H9 (cell line): ENCODE measurements around the gene HTRA3. TPM values are rescaled to one million over a fixed set of nuclear protein-coding genes. Genes with fewer than 3 reads are reported as not detected.

Experiments used
- DNase-seq: peaks from one replicate; pipeline ENCODE4 v3.0.0-alpha.2; 2017
- H2AFZ ChIP-seq: one replicate; pipeline ENCODE4 v1.6.1; 2013; ENCODE audit warnings: mild to moderate bottlenecking, low read length, control low read depth, moderate library complexity
- H2AK5ac ChIP-seq: 2 replicates; pipeline ENCODE4 v1.6.1; 2013; ENCODE audit warnings: low read length, control low read depth, mixed read lengths; ENCODE audit not compliant: insufficient read length
- H2BK120ac ChIP-seq: one replicate; pipeline ENCODE4 v1.6.1; 2013; ENCODE audit warnings: low read depth, mild to moderate bottlenecking, low read length, control low read depth, inconsistent platforms; ENCODE audit not compliant: poor library complexity, severe bottlenecking
- H2BK12ac ChIP-seq: 2 replicates; pipeline ENCODE4 v1.6.1; 2013; ENCODE audit warnings: low read length, control low read depth, mixed read lengths, low read depth; ENCODE audit not compliant: insufficient read length
- H2BK15ac ChIP-seq: 2 replicates; pipeline ENCODE4 v1.6.1; 2013; ENCODE audit warnings: low read depth, low read length, control low read depth
- H2BK20ac ChIP-seq: one replicate; pipeline ENCODE4 v1.6.1; 2013; ENCODE audit warnings: low read depth, mild to moderate bottlenecking, low read length, control low read depth, inconsistent platforms; ENCODE audit not compliant: poor library complexity, severe bottlenecking
- H2BK5ac ChIP-seq: 2 replicates; pipeline ENCODE4 v1.6.1; 2013; ENCODE audit warnings: low read length, control low read depth, mixed read lengths; ENCODE audit not compliant: insufficient read length
- H3K14ac ChIP-seq: 2 replicates; pipeline ENCODE4 v1.6.1; 2013; ENCODE audit warnings: low read length, control low read depth; ENCODE audit not compliant: insufficient read depth
- H3K18ac ChIP-seq: 2 replicates; pipeline ENCODE4 v1.6.1; 2013; ENCODE audit warnings: low read depth, mild to moderate bottlenecking, mixed read lengths, low read length, control low read depth; ENCODE audit not compliant: insufficient read length
- H3K23ac ChIP-seq: 2 replicates; pipeline ENCODE4 v1.6.1; 2013; ENCODE audit warnings: low read length, control low read depth, mixed read lengths, low read depth; ENCODE audit not compliant: insufficient read length
- H3K23me2 ChIP-seq: 2 replicates; pipeline ENCODE4 v1.6.1; 2013; ENCODE audit warnings: low read depth, mild to moderate bottlenecking, mixed read lengths, low read length, control low read depth; ENCODE audit not compliant: insufficient read length, poor library complexity, severe bottlenecking
- H3K27ac ChIP-seq: 2 replicates; pipeline ENCODE4 v1.5.1; 2013; ENCODE audit warnings: low read length, control low read depth, mixed read lengths, low read depth; ENCODE audit not compliant: insufficient read length
- H3K27me3 ChIP-seq: 2 replicates; pipeline ENCODE4 v1.6.1; 2013; ENCODE audit warnings: low read length, control low read depth, inconsistent platforms; ENCODE audit not compliant: insufficient read depth
- H3K4ac ChIP-seq: 2 replicates; pipeline ENCODE4 v1.6.1; 2013; ENCODE audit warnings: low read depth, mild to moderate bottlenecking, control low read depth, inconsistent platforms, low read length, moderate library complexity
- H3K4me1 ChIP-seq: 2 replicates; pipeline ENCODE4 v1.6.1; 2013; ENCODE audit warnings: low read length, control low read depth, inconsistent platforms; ENCODE audit not compliant: insufficient read depth
- H3K4me2 ChIP-seq: 2 replicates; pipeline ENCODE4 v1.6.1; 2013; ENCODE audit warnings: low read length, control low read depth, mixed read lengths; ENCODE audit not compliant: insufficient read length, insufficient read depth
- H3K56ac ChIP-seq: 2 replicates; pipeline ENCODE4 v1.6.1; 2013; ENCODE audit warnings: low read depth, mild to moderate bottlenecking, mixed read lengths, low read length, control low read depth; ENCODE audit not compliant: insufficient read length
- H3K79me1 ChIP-seq: 2 replicates; pipeline ENCODE4 v1.6.1; 2013; ENCODE audit warnings: low read depth, mild to moderate bottlenecking, moderate library complexity, low read length, control low read depth, inconsistent platforms; ENCODE audit not compliant: insufficient read depth, poor library complexity, severe bottlenecking
- H3K79me2 ChIP-seq: 2 replicates; pipeline ENCODE4 v1.6.1; 2013; ENCODE audit warnings: low read length, control low read depth, inconsistent platforms; ENCODE audit not compliant: insufficient read depth
- H3K9ac ChIP-seq: 2 replicates; pipeline ENCODE4 v1.6.1; 2013; ENCODE audit warnings: low read length, control low read depth, mixed read lengths; ENCODE audit not compliant: insufficient read length; ENCODE audit errors: extremely low read depth
- H3K9me3 ChIP-seq: one replicate; pipeline ENCODE4 v1.6.1; 2013; ENCODE audit warnings: low read depth, low read length, inconsistent platforms; ENCODE audit not compliant: control insufficient read depth
- H3T11ph ChIP-seq: one replicate; pipeline ENCODE4 v1.6.1; 2013; ENCODE audit warnings: mild to moderate bottlenecking, low read length, control low read depth, inconsistent platforms
- H4K20me1 ChIP-seq: one replicate; pipeline ENCODE4 v1.6.1; 2013; ENCODE audit not compliant: control insufficient read depth, insufficient read length, insufficient read depth
- H4K5ac ChIP-seq: 2 replicates; pipeline ENCODE4 v1.6.1; 2013; ENCODE audit warnings: low read depth, mild to moderate bottlenecking, mixed read lengths, low read length, control low read depth; ENCODE audit not compliant: insufficient read length
- H4K8ac ChIP-seq: replicated peaks from 2 replicates; pipeline ENCODE4 v1.6.1; 2013; ENCODE audit warnings: low read length, control low read depth, mixed read lengths, low read depth; ENCODE audit not compliant: insufficient read length
- H4K91ac ChIP-seq: 2 replicates; pipeline ENCODE4 v1.6.1; 2013; ENCODE audit warnings: low read depth, mild to moderate bottlenecking, moderate library complexity, mixed read lengths, low read length, control low read depth; ENCODE audit not compliant: insufficient read length
- H3K27ac Mint-ChIP-seq, 3 experiments: 2 replicates in 2 of 3; 3 replicates in 1 of 3; pipeline ENCODE4 v1.8.0; 2020 to 2021; ENCODE audit warnings: mixed read lengths in 3 of 3, mild to moderate bottlenecking in 1 of 3, moderate library complexity in 1 of 3
- H3K27me3 Mint-ChIP-seq: 2 replicates; pipeline ENCODE4 v1.8.0; 2021; ENCODE audit warnings: low read depth, mild to moderate bottlenecking, moderate library complexity, mixed read lengths
- H3K36me3 Mint-ChIP-seq, 3 experiments: 2 replicates in 2 of 3; 3 replicates in 1 of 3; pipeline ENCODE4 v1.8.0; 2020 to 2021; ENCODE audit warnings: low read depth in 3 of 3, mixed read lengths in 3 of 3; ENCODE audit not compliant: insufficient read depth in 1 of 3
- H3K4me1 Mint-ChIP-seq, 2 experiments: 2 replicates each; pipeline ENCODE4 v1.8.0; 2020; ENCODE audit warnings: mixed read lengths in 2 of 2
- H3K4me3 Mint-ChIP-seq, 2 experiments: 2 replicates in 1 of 2; 3 replicates in 1 of 2; pipeline ENCODE4 v1.8.0; 2020 to 2021; ENCODE audit warnings: mild to moderate bottlenecking in 2 of 2, mixed read lengths in 2 of 2, moderate library complexity in 1 of 2
- H3K9me3 Mint-ChIP-seq, 2 experiments: 2 replicates in 1 of 2; 3 replicates in 1 of 2; pipeline ENCODE4 v1.8.0; 2020; ENCODE audit warnings: mild to moderate bottlenecking in 2 of 2, mixed read lengths in 2 of 2, moderate library complexity in 1 of 2
- CTCF ChIP-seq: fragments of 200-600 bp; sonication (generic); conservative IDR thresholded peaks from 3 replicates; pipeline ENCODE4 v1.8.0; 2021; ENCODE audit warnings: antibody characterized with exemption, mild to moderate bottlenecking
- WGBS: extraction: QIAGEN DNeasy Blood & Tissue Kit; methylation state at CpG from one replicate; pipeline ENCODE4 v1.1.7; 2013; ENCODE audit warnings: missing lambda C conversion rate, low lambda C conversion rate, mixed read lengths; ENCODE audit not compliant: insufficient read length; ENCODE audit errors: extremely low coverage; 5-methylcytosine and 5-hydroxymethylcytosine counted together
- total RNA-seq: library from RNA; stranded (reverse); gene quantifications from 2 replicates; pipeline ENCODE4 v1.2.1, GENCODE V29; 2021

The HTRA3 gene
- total RNA-seq, 1 experiment from 2014 or later = 3.0 TPM

GRCh38 chr4:8294036-8294435, 24.5 kb downstream of the HTRA3 start:
- Mint-ChIP-seq H3K36me3 (peaks cover 4 to 7% (median 4%) of the 10 kb centered on the region in 3 experiments; a peak in 5 of 7 replicates), H3K27me3 (no peaks in the 10 kb centered on the region; the same call in none of the 2 replicates), H3K27ac (no peak overlapping the region), H3K9me3 (peaks cover 5 to 6% of the 10 kb centered on the region in 2 experiments; a peak in 3 of 5 replicates), H3K4me3 (no peak overlapping the region), H3K4me1 (no peaks in the 10 kb centered on the region)
- Histone ChIP-seq H3K4ac (no peak overlapping the region), H4K8ac (no peak overlapping the region), H2AK5ac (no peak overlapping the region), H3K4me1 (no peaks in the 10 kb centered on the region), H2BK5ac (no peak overlapping the region), H3T11ph (no peak overlapping the region), H2BK120ac (no peak overlapping the region), H3K9me3 (no peaks in the 10 kb centered on the region), H3K79me1 (no peaks in the 10 kb centered on the region), H3K23me2 (no peaks in the 10 kb centered on the region), H3K14ac (no peak overlapping the region; the same call in 1 of the 2 replicates), H4K5ac (no peak overlapping the region), H3K79me2 (no peaks in the 10 kb centered on the region), H2BK12ac (no peak overlapping the region), H4K20me1 (no peaks in the 10 kb centered on the region), H2BK20ac (no peak overlapping the region), H3K18ac (no peak overlapping the region), H4K91ac (no peak overlapping the region), H3K9ac (no peak overlapping the region), H3K56ac (no peak overlapping the region), H3K27ac (no peak overlapping the region), H2BK15ac (no peak overlapping the region), H2AFZ (no peak overlapping the region), H3K27me3 (no peaks in the 10 kb centered on the region), H3K4me2 (no peak overlapping the region), H3K23ac (no peak overlapping the region)
- WGBS = no CpG with 5 or more reads among the region's 9 CpGs
- no peak for TF ChIP-seq CTCF
- no peak for DNase-seq
